Measurements from ENCODE around the gene CACNA1C.

DNA sequence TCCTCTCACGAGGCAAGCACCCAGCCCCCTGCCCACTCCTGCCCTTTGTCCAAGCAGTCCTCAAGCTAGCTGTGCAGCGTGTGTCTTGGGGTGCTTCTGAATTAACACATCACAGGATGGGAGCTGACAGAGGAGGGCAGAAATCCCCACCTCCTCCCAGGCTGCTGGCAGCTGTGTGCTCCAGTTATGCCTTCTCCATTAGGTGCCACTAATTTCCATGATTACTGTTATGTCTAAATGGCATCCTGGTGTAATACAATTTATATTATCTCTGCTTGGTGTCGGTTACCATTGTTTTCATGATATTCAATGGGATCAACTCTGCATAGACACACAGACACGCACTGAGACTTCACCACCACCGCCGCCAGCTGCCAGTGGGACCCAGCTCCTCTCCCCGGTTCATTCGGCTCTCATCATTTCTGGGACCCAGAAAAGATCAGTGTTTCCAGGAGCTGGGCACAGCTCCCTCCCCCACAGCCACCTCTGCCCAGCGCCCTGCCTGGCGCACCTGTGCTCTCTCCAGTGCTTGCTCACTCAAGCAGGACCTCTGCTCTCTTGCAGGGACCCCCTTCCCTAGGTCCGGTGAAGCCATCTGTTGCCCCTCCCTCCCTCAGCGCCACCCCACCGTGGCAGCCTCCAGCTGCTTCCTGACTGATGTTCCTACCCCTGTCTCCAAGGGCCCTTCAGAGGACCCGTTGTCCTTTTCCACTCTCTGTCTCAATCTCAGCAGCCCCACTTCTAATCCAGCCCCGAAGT, 574.5 kb downstream of the CACNA1C start:
- TF ChIP-seq, protein P1, sequence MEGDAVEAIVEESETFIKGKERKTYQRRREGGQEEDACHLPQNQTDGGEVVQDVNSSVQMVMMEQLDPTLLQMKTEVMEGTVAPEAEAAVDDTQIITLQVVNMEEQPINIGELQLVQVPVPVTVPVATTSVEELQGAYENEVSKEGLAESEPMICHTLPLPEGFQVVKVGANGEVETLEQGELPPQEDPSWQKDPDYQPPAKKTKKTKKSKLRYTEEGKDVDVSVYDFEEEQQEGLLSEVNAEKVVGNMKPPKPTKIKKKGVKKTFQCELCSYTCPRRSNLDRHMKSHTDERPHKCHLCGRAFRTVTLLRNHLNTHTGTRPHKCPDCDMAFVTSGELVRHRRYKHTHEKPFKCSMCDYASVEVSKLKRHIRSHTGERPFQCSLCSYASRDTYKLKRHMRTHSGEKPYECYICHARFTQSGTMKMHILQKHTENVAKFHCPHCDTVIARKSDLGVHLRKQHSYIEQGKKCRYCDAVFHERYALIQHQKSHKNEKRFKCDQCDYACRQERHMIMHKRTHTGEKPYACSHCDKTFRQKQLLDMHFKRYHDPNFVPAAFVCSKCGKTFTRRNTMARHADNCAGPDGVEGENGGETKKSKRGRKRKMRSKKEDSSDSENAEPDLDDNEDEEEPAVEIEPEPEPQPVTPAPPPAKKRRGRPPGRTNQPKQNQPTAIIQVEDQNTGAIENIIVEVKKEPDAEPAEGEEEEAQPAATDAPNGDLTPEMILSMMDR (IDR thresholded peaks at IDR 0.05), result no peak
- TF ChIP-seq POLR2AphosphoS5 (IDR thresholded peaks at IDR 0.05) (no peak), EP300 (IDR thresholded peaks at IDR 0.05) (no peak)
